Effector CD8-positive, alpha-beta T cell (primary cell): ENCODE results near the gene CTAGE6.
"Not testable (repeated sequence)": the region's sequence is repeated elsewhere in the genome, so short reads cannot be mapped to it uniquely, and the experiment has no call there.

Source experiments
- DNase-seq: peaks from one replicate; lab custom pipeline; 2025; lab: John Stamatoyannopoulos, UW

The CTAGE6 gene

DNA sequence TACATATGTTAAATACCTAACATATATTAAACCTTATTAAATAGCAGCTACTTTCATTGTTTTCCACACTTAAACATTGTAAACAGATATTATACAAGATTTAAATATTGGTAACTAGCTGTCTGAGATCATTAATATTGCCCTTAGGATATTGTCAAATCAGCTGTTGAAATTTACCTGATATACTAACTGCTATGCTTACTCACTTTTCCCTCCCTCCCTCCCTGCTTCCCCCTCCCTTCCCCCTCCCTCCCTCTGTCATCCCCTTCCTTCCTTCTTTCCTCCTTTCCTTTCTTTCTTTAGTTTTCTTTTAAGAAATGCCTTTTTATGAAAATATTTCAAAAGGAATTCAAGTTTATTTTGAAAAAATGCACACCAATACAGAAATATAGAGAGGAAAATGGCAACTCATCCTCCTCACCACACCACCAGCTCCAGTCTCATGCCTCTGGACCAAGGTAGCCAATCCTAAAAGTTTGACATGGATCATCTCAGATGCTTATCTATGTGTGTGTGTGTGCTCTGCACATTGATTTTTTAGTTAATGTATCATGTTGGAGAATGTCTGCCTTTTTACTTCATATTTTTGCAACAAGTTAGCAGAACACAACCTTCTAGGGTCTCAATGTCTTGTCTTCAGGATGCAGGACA is 41.8 kb downstream of the CTAGE6 start:
- DNase-seq: not testable (repeated sequence)

DNA sequence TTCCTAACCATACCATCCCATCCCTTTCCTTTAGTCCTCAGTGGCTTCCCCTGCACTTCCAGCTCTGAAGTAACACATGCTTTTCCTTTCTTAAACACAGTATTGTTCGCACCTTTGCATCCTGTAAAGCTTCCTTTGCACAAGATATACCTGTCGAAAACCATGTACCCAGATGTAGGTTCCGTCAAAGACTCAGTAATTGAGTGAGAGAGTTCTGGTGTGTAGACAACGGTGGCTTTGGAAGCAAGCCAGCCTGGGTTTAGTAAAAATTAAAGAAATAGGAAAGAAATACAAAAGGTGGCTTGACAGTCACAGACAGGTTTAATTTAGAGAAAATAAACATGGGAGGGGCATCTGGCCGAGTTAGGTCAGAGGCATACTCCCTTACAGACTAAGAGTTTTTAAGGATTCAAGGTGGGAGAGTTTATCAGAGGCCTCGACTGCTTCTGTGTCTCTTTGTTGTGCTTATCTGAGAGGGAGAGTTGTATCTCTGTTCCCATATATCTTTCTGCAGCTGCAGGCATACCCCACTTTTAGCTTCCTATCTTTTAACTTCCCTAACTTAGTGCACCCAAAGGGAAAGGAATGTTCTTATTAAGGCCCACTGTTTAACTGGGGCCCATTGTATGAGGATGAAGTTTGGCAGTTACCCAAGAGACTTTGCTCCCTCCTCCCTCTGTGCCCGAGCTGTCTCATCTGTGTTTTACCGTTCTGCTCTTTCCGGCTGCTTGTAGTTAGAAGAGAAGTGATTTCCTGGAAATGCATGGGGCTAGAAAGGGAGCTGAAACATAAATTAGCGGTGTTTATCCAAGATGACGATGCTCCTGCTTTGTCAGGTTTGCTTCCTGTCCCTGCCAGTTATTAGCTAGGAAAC is 42.7 kb downstream of the CTAGE6 start:
- not testable (repeated sequence) for DNase-seq

GRCh38 chr7:143712381-143712780 is 45.1 kb downstream of the CTAGE6 start:
- DNase-seq: not testable (repeated sequence)

DNA sequence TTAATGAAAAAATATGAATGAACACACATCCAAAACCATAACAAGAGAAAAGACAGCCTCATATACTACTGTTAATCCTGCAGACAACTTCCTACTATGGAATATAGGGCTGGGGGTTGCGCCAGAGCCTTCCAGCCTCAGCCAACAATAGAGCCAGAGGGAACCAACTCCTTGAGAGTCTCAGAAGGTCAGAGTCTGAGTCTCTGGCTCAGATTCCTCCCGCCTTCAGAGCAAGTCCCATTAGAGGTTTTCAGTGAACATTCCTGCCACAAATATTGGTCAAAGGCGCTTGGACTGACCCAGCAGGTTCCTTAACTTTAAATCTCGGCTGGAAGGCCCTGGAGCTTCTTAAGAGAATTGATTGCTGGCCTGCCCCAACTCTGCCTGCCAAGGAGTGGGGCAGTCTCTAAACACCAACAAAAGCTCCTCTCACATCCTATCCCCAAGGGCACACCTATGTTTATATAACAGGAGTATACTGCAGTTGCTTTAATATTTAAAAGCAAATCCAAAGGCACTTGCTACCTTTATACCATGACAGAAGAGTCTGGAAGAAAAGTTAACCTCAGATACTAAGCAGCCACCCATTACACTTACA is 45.7 kb downstream of the CTAGE6 start:
- not testable (repeated sequence) for DNase-seq

- DNase-seq: not testable (repeated sequence)
Observed at GRCh38 chr7:143709895-143710294, 47.6 kb downstream of the CTAGE6 start.
